HFFc6 (cell line): ENCODE results near the gene HIPK2. TPM values are rescaled to one million over a fixed set of nuclear protein-coding genes. Genes with fewer than 3 reads are reported as not detected.

Experiments
- DNase-seq: peaks from one replicate; pipeline ENCODE4 v3.0.0-alpha.2; 2018
- H3K27ac Mint-ChIP-seq: 2 replicates; pipeline ENCODE4 v1.8.0; 2020; ENCODE audit warnings: mild to moderate bottlenecking, mixed read lengths
- H3K27me3 Mint-ChIP-seq: 2 replicates; pipeline ENCODE4 v1.8.0; 2021; ENCODE audit warnings: mild to moderate bottlenecking, moderate library complexity, mixed read lengths; ENCODE audit not compliant: insufficient read depth
- H3K36me3 Mint-ChIP-seq: 2 replicates; pipeline ENCODE4 v1.8.0; 2021; ENCODE audit warnings: low read depth, mixed read lengths
- H3K4me1 Mint-ChIP-seq: 2 replicates; pipeline ENCODE4 v1.8.0; 2020; ENCODE audit warnings: low read depth, mixed read lengths
- H3K4me3 Mint-ChIP-seq: 2 replicates; pipeline ENCODE4 v1.8.0; 2020; ENCODE audit warnings: mild to moderate bottlenecking, moderate library complexity, mixed read lengths
- H3K9me3 Mint-ChIP-seq: 2 replicates; pipeline ENCODE4 v1.8.0; 2020; ENCODE audit warnings: mild to moderate bottlenecking, mixed read lengths
- CTCF ChIP-seq: fragments of 200-600 bp; sonication (generic); IDR thresholded peaks from 2 replicates; pipeline ENCODE4 v1.5.0; 2021; ENCODE audit warnings: antibody characterized with exemption, mild to moderate bottlenecking
- total RNA-seq, 6 experiments: library from RNA; stranded (reverse); fragmentation: NEBNext Ultra II Directional; extraction: Animal tissue kit (Norgen Biotek cat#: 25700); gene quantifications; 2 replicates in 1 of 6; 3 replicates in 5 of 6; pipeline ENCODE4 v1.2.3, GENCODE V29; 2021

HIPK2 gene
- total RNA-seq, 6 experiments from 2014 or later: 14.6 to 33.4 (median 31.4) TPM

DNA sequence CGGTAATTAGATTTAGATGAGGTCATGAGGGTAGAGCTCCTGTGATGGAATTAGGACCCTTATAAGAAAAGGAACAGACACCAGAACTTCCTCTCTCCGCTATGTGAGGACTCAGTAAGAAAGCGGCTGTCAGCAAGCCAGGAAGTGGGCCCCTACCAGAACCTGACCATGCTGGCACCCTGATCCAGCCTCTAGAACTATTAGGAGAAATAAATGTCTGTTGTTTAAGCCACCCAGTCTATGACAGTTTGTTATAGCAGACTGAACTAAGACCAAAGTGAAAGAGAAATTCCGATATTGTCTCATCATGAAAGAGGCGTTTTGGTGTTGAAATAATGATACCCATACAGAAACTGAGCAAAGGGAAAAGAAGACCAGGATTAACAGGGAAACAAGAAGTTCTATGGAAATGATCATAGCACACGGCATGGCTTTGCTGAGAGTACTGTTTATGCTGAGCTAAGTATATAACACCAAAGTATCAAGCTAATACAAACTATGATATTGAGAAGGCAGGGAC lies 245.1 kb downstream of the HIPK2 start:
- no peaks in the 10 kb centered on the region for H3K9me3 Mint-ChIP-seq
- H3K4me1 Mint-ChIP-seq: peaks cover 4% of the 10 kb centered on the region
- peaks cover 20% of the 10 kb centered on the region for H3K27me3 Mint-ChIP-seq
- H3K27ac Mint-ChIP-seq: no peak overlapping the region
- TF ChIP-seq CTCF: no peak
- H3K4me3 Mint-ChIP-seq: no peak overlapping the region
- no peak for DNase-seq
- H3K36me3 Mint-ChIP-seq: no peaks in the 10 kb centered on the region

GRCh38 chr7:139531094-139531493 lies 246.7 kb downstream of the HIPK2 start:
- no peak overlapping the region for H3K27ac Mint-ChIP-seq
- peaks cover 15% of the 10 kb centered on the region for H3K4me1 Mint-ChIP-seq
- no peak for TF ChIP-seq CTCF
- DNase-seq: no peak
- H3K36me3 Mint-ChIP-seq: no peaks in the 10 kb centered on the region
- H3K4me3 Mint-ChIP-seq: no peak overlapping the region
- no peaks in the 10 kb centered on the region for H3K9me3 Mint-ChIP-seq
- peaks cover 20% of the 10 kb centered on the region for H3K27me3 Mint-ChIP-seq

- no peaks in the 10 kb centered on the region for H3K9me3 Mint-ChIP-seq
- peaks cover 34% of the 10 kb centered on the region for H3K27me3 Mint-ChIP-seq
- H3K27ac Mint-ChIP-seq: peak overlapping the region; percentile 85
- no peaks in the 10 kb centered on the region for H3K36me3 Mint-ChIP-seq
- H3K4me3 Mint-ChIP-seq: peak overlapping the region; percentile 41; the same call in 1 of the 2 replicates
- TF ChIP-seq CTCF: no peak
- peak; percentile 83 for DNase-seq
- peaks cover 15% of the 10 kb centered on the region for H3K4me1 Mint-ChIP-seq
Measured at GRCh38 chr7:139526578-139527544, 250.9 kb downstream of the HIPK2 start.

DNA sequence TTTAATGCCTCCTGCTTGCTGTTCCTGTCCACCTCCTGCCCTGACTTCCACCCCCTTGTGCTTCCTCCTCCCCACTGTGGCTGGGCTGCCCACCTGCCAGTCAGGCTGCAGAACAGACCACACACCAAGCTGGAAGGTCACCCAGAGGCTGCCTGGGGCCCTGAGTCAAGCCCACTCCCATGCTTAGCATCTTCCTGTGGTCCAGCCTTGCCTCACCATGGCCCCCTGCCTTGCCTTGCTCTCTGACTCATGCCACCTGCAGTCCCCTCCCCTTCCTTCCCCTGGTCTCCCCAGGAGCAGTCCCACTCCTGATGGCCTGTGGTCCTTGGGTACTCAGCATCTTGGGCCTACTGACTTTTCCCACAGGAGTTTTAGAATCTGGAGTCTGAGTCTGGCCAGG lies 252.0 kb downstream of the HIPK2 start:
- peaks cover 15% of the 10 kb centered on the region for H3K4me1 Mint-ChIP-seq
- H3K4me3 Mint-ChIP-seq: no peak overlapping the region
- no peak for TF ChIP-seq CTCF
- H3K27me3 Mint-ChIP-seq: peaks cover 37% of the 10 kb centered on the region
- H3K27ac Mint-ChIP-seq: no peak overlapping the region
- no peaks in the 10 kb centered on the region for H3K9me3 Mint-ChIP-seq
- DNase-seq: no peak
- no peaks in the 10 kb centered on the region for H3K36me3 Mint-ChIP-seq

DNA sequence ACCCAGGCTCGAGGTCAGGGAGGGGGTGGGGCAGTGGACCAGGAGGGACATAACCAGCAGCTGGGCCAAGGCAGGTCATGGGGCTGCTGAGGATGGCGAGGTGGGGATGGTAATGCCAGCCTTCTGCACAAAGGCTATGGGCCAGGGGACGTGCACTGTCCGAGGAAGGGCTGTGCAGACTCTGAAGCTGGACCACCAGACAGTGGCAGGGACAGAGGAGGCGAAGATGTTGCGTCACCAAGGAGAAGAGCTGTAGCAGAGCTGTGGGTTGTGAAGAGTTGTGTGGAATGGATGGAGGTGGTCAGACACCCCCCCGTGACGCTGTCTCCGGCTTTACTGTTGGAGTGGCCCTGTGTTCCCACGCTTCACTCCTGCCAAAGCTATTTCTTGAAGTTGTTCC lies 252.6 kb downstream of the HIPK2 start:
- Mint-ChIP-seq H3K36me3 (no peaks in the 10 kb centered on the region), H3K27ac (no peak overlapping the region), H3K9me3 (no peaks in the 10 kb centered on the region), H3K4me3 (no peak overlapping the region), H3K27me3 (peaks cover 36% of the 10 kb centered on the region), H3K4me1 (peaks cover 15% of the 10 kb centered on the region)
- no peak for TF ChIP-seq CTCF
- DNase-seq: no peak
